ENCODE data around the gene AEBP1. TPM values are rescaled to one million over a fixed set of nuclear protein-coding genes. Genes with fewer than 3 reads are reported as not detected.

AEBP1 gene
- total RNA-seq, 1 experiment from 2014 or later = 49.3 TPM

- no peaks in the 10 kb centered on the region; the same call in 1 of the 2 replicates for H3K4me1 ChIP-seq (ENCODE audit: insufficient read depth, low read length)
- H4K91ac ChIP-seq (ENCODE audit: insufficient read length, low read depth, low read length) = no peak overlapping the region
- H3K4me1 Mint-ChIP-seq = peaks cover 12 to 25% of the 10 kb centered on the region in 2 experiments
- H3K79me2 ChIP-seq (ENCODE audit: insufficient read depth, low read length) = no peaks in the 10 kb centered on the region
- no peak overlapping the region for H3K14ac ChIP-seq (ENCODE audit: insufficient read depth, low read length)
- H3K9ac ChIP-seq (ENCODE audit: extremely low read depth, insufficient read length, low read length) = no peak overlapping the region
- no peak overlapping the region for H3K4ac ChIP-seq (ENCODE audit: low read depth, low read length)
- no peak for DNase-seq
- no peak overlapping the region for H3K23ac ChIP-seq (ENCODE audit: insufficient read length, low read depth, low read length)
- H4K8ac ChIP-seq (replicated peaks; ENCODE audit: insufficient read length, low read depth, low read length) = no peak overlapping the region
- H2BK120ac ChIP-seq (ENCODE audit: low read depth, low read length, poor library complexity, severe bottlenecking) = no peak overlapping the region
- no peak overlapping the region for H2AK5ac ChIP-seq (ENCODE audit: insufficient read length, low read length)
- H2BK5ac ChIP-seq (ENCODE audit: insufficient read length, low read length) = no peak overlapping the region
- no CpG with 5 or more reads among the region's 6 CpGs for WGBS (ENCODE audit: extremely low coverage, insufficient read length, low lambda C conversion rate)
- H3K56ac ChIP-seq (ENCODE audit: insufficient read length, low read depth, low read length) = no peak overlapping the region
- H2BK15ac ChIP-seq (ENCODE audit: low read depth, low read length) = no peak overlapping the region
- no peak overlapping the region for H3T11ph ChIP-seq (ENCODE audit: low read length)
- H2AFZ ChIP-seq (ENCODE audit: low read length) = no peak overlapping the region
- H3K27me3 Mint-ChIP-seq (ENCODE audit: low read depth) = peaks cover 68% of the 10 kb centered on the region
- H3K23me2 ChIP-seq (ENCODE audit: insufficient read length, low read depth, low read length, poor library complexity, severe bottlenecking) = peaks cover 2% of the 10 kb centered on the region
- no peak overlapping the region for H3K27ac ChIP-seq (ENCODE audit: insufficient read length, low read depth, low read length)
- H3K4me3 Mint-ChIP-seq = no peak overlapping the region
- H2BK12ac ChIP-seq (ENCODE audit: insufficient read length, low read depth, low read length) = no peak overlapping the region
- H3K79me1 ChIP-seq (ENCODE audit: insufficient read depth, low read depth, low read length, poor library complexity, severe bottlenecking) = no peaks in the 10 kb centered on the region
- no peak overlapping the region for H3K18ac ChIP-seq (ENCODE audit: insufficient read length, low read depth, low read length)
- no peak overlapping the region for H3K4me2 ChIP-seq (ENCODE audit: insufficient read depth, insufficient read length, low read length)
- H4K20me1 ChIP-seq (ENCODE audit: control insufficient read depth, insufficient read depth, insufficient read length) = no peaks in the 10 kb centered on the region
- TF ChIP-seq, protein P1, sequence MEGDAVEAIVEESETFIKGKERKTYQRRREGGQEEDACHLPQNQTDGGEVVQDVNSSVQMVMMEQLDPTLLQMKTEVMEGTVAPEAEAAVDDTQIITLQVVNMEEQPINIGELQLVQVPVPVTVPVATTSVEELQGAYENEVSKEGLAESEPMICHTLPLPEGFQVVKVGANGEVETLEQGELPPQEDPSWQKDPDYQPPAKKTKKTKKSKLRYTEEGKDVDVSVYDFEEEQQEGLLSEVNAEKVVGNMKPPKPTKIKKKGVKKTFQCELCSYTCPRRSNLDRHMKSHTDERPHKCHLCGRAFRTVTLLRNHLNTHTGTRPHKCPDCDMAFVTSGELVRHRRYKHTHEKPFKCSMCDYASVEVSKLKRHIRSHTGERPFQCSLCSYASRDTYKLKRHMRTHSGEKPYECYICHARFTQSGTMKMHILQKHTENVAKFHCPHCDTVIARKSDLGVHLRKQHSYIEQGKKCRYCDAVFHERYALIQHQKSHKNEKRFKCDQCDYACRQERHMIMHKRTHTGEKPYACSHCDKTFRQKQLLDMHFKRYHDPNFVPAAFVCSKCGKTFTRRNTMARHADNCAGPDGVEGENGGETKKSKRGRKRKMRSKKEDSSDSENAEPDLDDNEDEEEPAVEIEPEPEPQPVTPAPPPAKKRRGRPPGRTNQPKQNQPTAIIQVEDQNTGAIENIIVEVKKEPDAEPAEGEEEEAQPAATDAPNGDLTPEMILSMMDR (conservative IDR thresholded peaks at IDR 0.05) = no peak
- H4K5ac ChIP-seq (ENCODE audit: insufficient read length, low read depth, low read length) = no peak overlapping the region
- H3K9me3 Mint-ChIP-seq = peaks cover 8 to 9% of the 10 kb centered on the region in 2 experiments
- no peaks in the 10 kb centered on the region; the same call in 1 of the 2 replicates for H3K27me3 ChIP-seq (ENCODE audit: insufficient read depth, low read length)
- no peak overlapping the region; a peak in 1 of 7 replicates for H3K27ac Mint-ChIP-seq
- no peak overlapping the region for H2BK20ac ChIP-seq (ENCODE audit: low read depth, low read length, poor library complexity, severe bottlenecking)
- H3K9me3 ChIP-seq (ENCODE audit: control insufficient read depth, low read depth, low read length) = no peaks in the 10 kb centered on the region
- H3K36me3 Mint-ChIP-seq (ENCODE audit: insufficient read depth in 1 of 3, low read depth in 3 of 3) = no peaks in the 10 kb centered on the region; a peak in 1 of 7 replicates
Observed at GRCh38 chr7:44128721-44129582, 24.8 kb downstream of the AEBP1 start.
